IMR-90 (cell line): ENCODE results near the gene ELMO1. TPM values are rescaled to one million over a fixed set of nuclear protein-coding genes. Genes with fewer than 3 reads are reported as not detected.

Source experiments
- ATAC-seq: fragments of 200-7000 bp; cut with Tn5 transposase; 2 replicates; pipeline ENCODE4 v1.9.1; 2020; ENCODE audit warnings: low read depth, mild to moderate bottlenecking, moderate library complexity
- BruUV-seq: library from RNA; stranded (reverse); fragments of 400-500 nt; replicated peaks from 2 replicates; lab custom pipeline; 2021; lab: Mats Ljungman, UMichigan
- CTCF ChIA-PET: fragments of 300-600 bp; formaldehyde crosslinking; extraction: SDS; loops from one replicate; lab custom pipeline; 2021; ENCODE audit warnings: antibody characterized with exemption; lab: Yijun Ruan, JAX
- POLR2A ChIA-PET: fragments of 300-600 bp; sonication (Branson Sonifier 250); formaldehyde crosslinking; loops from one replicate; lab custom pipeline; 2022; ENCODE audit warnings: antibody characterized with exemption; ENCODE audit not compliant: unreplicated experiment; lab: Charles Lee
- DNase-seq: peaks from one replicate; pipeline ENCODE4 v3.0.0; 2013
- H2AFZ ChIP-seq: replicated peaks from 2 replicates; pipeline ENCODE3; 2013; ENCODE audit warnings: low read length, mild to moderate bottlenecking; ENCODE audit not compliant: poor library complexity
- H2AK5ac ChIP-seq: 2 replicates; pipeline ENCODE4 v1.6.1; 2013; ENCODE audit warnings: low read depth, low read length, inconsistent platforms
- H2AK9ac ChIP-seq: replicated peaks from 2 replicates; pipeline ENCODE3; 2013; ENCODE audit warnings: mild to moderate bottlenecking, low read depth, low read length, moderate library complexity; ENCODE audit not compliant: poor library complexity
- H2BK120ac ChIP-seq: 2 replicates; pipeline ENCODE4 v1.6.1; 2013; ENCODE audit warnings: low read depth, low read length, inconsistent platforms
- H2BK15ac ChIP-seq: 3 replicates; pipeline ENCODE4 v1.6.1; 2013; ENCODE audit warnings: low read depth, low read length, inconsistent platforms
- H2BK20ac ChIP-seq: 2 replicates; pipeline ENCODE4 v1.6.1; 2013; ENCODE audit warnings: low read depth, mild to moderate bottlenecking, inconsistent platforms, low read length, moderate library complexity
- H2BK5ac ChIP-seq: 2 replicates; pipeline ENCODE4 v1.6.1; 2013; ENCODE audit warnings: mild to moderate bottlenecking, low read depth, low read length, inconsistent platforms; ENCODE audit not compliant: poor library complexity, severe bottlenecking
- H3K14ac ChIP-seq: replicated peaks from 2 replicates; pipeline ENCODE4 v1.6.1; 2013; ENCODE audit warnings: low read depth, low read length, inconsistent platforms
- H3K18ac ChIP-seq: 2 replicates; pipeline ENCODE4 v1.6.1; 2013; ENCODE audit warnings: low read depth, low read length, control low read depth
- H3K23ac ChIP-seq: 2 replicates; pipeline ENCODE4 v1.6.1; 2013; ENCODE audit warnings: low read depth, low read length, inconsistent platforms
- H3K27ac ChIP-seq: 2 replicates; pipeline ENCODE4 v1.5.1; 2013; ENCODE audit warnings: mild to moderate bottlenecking, control low read depth, low read length; ENCODE audit not compliant: insufficient read depth
- H3K27me3 ChIP-seq: 2 replicates; pipeline ENCODE4 v1.6.1; 2013; ENCODE audit warnings: low read length; ENCODE audit not compliant: control insufficient read depth, insufficient read depth
- H3K36me3 ChIP-seq: 2 replicates; pipeline ENCODE4 v1.6.1; 2013; ENCODE audit warnings: low read length, mixed read lengths; ENCODE audit not compliant: control insufficient read depth, insufficient read depth
- H3K4ac ChIP-seq: 2 replicates; pipeline ENCODE4 v1.6.1; 2013; ENCODE audit warnings: low read depth, low read length, inconsistent platforms
- H3K4me1 ChIP-seq: 2 replicates; pipeline ENCODE4 v1.6.1; 2013; ENCODE audit warnings: low read length, mixed read lengths; ENCODE audit not compliant: control insufficient read depth, insufficient read depth
- H3K4me2 ChIP-seq: 2 replicates; pipeline ENCODE4 v1.6.1; 2013; ENCODE audit warnings: low read depth, mild to moderate bottlenecking, control low read depth, low read length, moderate library complexity
- H3K4me3 ChIP-seq: 2 replicates; pipeline ENCODE4 v1.5.1; 2013; ENCODE audit warnings: low read depth, mild to moderate bottlenecking, control low read depth, low read length, moderate library complexity; ENCODE audit not compliant: insufficient read depth
- H3K56ac ChIP-seq: 2 replicates; pipeline ENCODE4 v1.6.1; 2013; ENCODE audit warnings: low read length, inconsistent platforms; ENCODE audit not compliant: insufficient read depth; ENCODE audit errors: extremely low read depth
- H3K79me1 ChIP-seq, 2 experiments: 2 replicates each; pipeline ENCODE4 v1.6.1; 2013; ENCODE audit warnings: low read length in 2 of 2, inconsistent platforms in 1 of 2, low read depth in 1 of 2
- H3K9ac ChIP-seq: 2 replicates; pipeline ENCODE4 v1.6.1; 2013; ENCODE audit warnings: low read depth, low read length, control low read depth
- H3K9me1 ChIP-seq: 2 replicates; pipeline ENCODE4 v1.6.1; 2013; ENCODE audit warnings: low read length, inconsistent platforms; ENCODE audit not compliant: insufficient read depth
- H3K9me3 ChIP-seq: 2 replicates; pipeline ENCODE4 v1.6.1; 2013; ENCODE audit warnings: low read length; ENCODE audit not compliant: control insufficient read depth, insufficient read depth
- H4K20me1 ChIP-seq: 2 replicates; pipeline ENCODE4 v1.6.1; 2013; ENCODE audit warnings: low read length, inconsistent platforms; ENCODE audit not compliant: insufficient read depth
- H4K5ac ChIP-seq: 2 replicates; pipeline ENCODE4 v1.6.1; 2013; ENCODE audit warnings: mild to moderate bottlenecking, low read depth, low read length, control low read depth
- H4K8ac ChIP-seq, 2 experiments: 2 replicates each; pipeline ENCODE4 v1.6.1; 2013; ENCODE audit warnings: low read depth in 2 of 2, low read length in 2 of 2, control low read depth in 1 of 2, inconsistent platforms in 1 of 2
- H4K91ac ChIP-seq: 2 replicates; pipeline ENCODE4 v1.6.1; 2013; ENCODE audit warnings: low read depth, low read length, inconsistent platforms; ENCODE audit not compliant: insufficient read depth
- CEBPB ChIP-seq: IDR thresholded peaks from 2 replicates; pipeline ENCODE4 v1.6.1; 2012; ENCODE audit warnings: low read depth, low read length, improper control_type of control experiment
- FOS ChIP-seq: fragments of 150-350 bp; IDR thresholded peaks from 2 replicates; pipeline ENCODE4 v1.6.1; 2016; ENCODE audit warnings: low read depth, low read length
- MXI1 ChIP-seq: IDR thresholded peaks from 2 replicates; pipeline ENCODE4 v1.6.1; 2012; ENCODE audit warnings: low read depth, mild to moderate bottlenecking, low read length, moderate library complexity, borderline replicate concordance
- RFX5 ChIP-seq: IDR thresholded peaks from 2 replicates; pipeline ENCODE4 v1.8.0; 2012; ENCODE audit warnings: low read depth, mild to moderate bottlenecking, low read length, moderate library complexity
- SMC3 ChIP-seq: fragments of 150-350 bp; IDR thresholded peaks from 2 replicates; pipeline ENCODE4 v1.6.1; 2016; ENCODE audit warnings: low read depth, mild to moderate bottlenecking, antibody characterized with exemption, low read length, moderate library complexity
- WGBS, 2 experiments: methylation state at CpG; one replicate each; pipeline versions ENCODE4 v1.1.5 to v1.1.7; 2013; ENCODE audit warnings: missing lambda C conversion rate in 2 of 2; ENCODE audit not compliant: insufficient read length in 1 of 2; ENCODE audit errors: extremely low coverage in 2 of 2; 5-methylcytosine and 5-hydroxymethylcytosine counted together
- dilution Hi-C: fragments of 300-500 bp; cut with HindIII; formaldehyde crosslinking; loops from one replicate; pipeline ENCODE4 v1.14.3; 2018; ENCODE audit warnings: low sequenced_read_pairs; ENCODE audit not compliant: unreplicated experiment
- in situ Hi-C: fragments of 300-500 bp; cut with MboI; formaldehyde crosslinking; loops from 3 replicates; pipeline ENCODE4 v1.14.3; 2019; ENCODE audit warnings: low sequenced_read_pairs, inconsistent platforms, mixed read lengths
- intact Hi-C: fragments of 100-400 bp; cut with micrococcal nuclease; formaldehyde crosslinking; loops from 2 replicates; pipeline ENCODE4 v1.10.0; 2022
- polyA plus RNA-seq, 3 experiments: library from polyadenylated mRNA; depleted of rRNA; stranded (reverse); fragments of >200 nt; gene quantifications; 2 replicates each; pipeline ENCODE4 v1.2.3, GENCODE V29; 2012; ENCODE audit warnings: low replicate concordance in 1 of 3
- total RNA-seq: library from RNA; depleted of rRNA; stranded (reverse); fragments of >200 nt; gene quantifications from 2 replicates; pipeline ENCODE4 v1.2.3, GENCODE V29; 2012
- TF ChIP-seq, protein P1 (sequence below): fragments of 150-350 bp; IDR thresholded peaks from 2 replicates; pipeline ENCODE4 v1.6.1; 2017; ENCODE audit warnings: mild to moderate bottlenecking, antibody characterized with exemption, low read length, low read depth

ELMO1 gene
- total and polyA plus RNA-seq, 2 of the 4 experiments (the other 2 are of a cell fraction) = 0.03 TPM; not detected in 1

DNA sequence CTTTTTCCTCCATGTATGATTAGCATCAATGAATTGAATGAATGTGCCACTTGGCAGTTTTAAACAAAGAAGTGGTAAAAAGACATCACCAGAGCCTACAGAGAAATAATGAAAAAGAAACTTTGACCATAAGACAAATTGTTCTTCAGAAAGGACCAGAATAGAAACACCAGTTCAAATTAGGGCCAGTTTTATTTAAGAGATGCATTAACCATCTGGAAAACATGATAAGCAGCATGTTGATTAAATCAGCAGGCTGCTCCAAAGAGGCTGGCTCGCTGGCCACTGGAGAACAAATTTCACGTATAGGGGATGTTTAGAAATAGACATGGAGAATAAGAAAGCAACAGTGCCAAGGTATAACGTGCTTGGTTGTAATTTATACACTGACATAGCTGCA is 482.0 kb downstream of the ELMO1 start:
- no peak overlapping the region for H2BK5ac ChIP-seq
- TF ChIP-seq, protein P1, sequence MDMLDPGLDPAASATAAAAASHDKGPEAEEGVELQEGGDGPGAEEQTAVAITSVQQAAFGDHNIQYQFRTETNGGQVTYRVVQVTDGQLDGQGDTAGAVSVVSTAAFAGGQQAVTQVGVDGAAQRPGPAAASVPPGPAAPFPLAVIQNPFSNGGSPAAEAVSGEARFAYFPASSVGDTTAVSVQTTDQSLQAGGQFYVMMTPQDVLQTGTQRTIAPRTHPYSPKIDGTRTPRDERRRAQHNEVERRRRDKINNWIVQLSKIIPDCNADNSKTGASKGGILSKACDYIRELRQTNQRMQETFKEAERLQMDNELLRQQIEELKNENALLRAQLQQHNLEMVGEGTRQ = no peak
- TF ChIP-seq CEBPB = no peak
- TF ChIP-seq SMC3 = no peak
- no peak for TF ChIP-seq RFX5
- no peak for TF ChIP-seq FOS
- no peak for TF ChIP-seq MXI1
- ChIA-PET POLR2A (no interaction called here), CTCF (interaction anchor here (0.5 to 6.6 kb wide), 17 partner anchors 10 to 525 kb away, joined by 3 to 104 read pairs (median 4); no protein-coding TSS in a partner anchor)
- H3K23ac ChIP-seq = no peak overlapping the region
- no peak overlapping the region for H3K4me3 ChIP-seq
- H4K20me1 ChIP-seq = no peaks in the 10 kb centered on the region
- H2BK15ac ChIP-seq = no peak overlapping the region
- H2AK9ac ChIP-seq = no peak overlapping the region
- no peak overlapping the region for H3K56ac ChIP-seq
- no peaks in the 10 kb centered on the region; the same call in 1 of the 2 replicates for H3K27me3 ChIP-seq
- ATAC-seq (no peak), DNase-seq (no peak)
- H2BK120ac ChIP-seq = no peak overlapping the region
- H3K4me1 ChIP-seq = no peaks in the 10 kb centered on the region
- no peak overlapping the region for H3K4me2 ChIP-seq
- H3K27ac ChIP-seq = no peak overlapping the region
- H3K36me3 ChIP-seq = no peaks in the 10 kb centered on the region
- no peaks in the 10 kb centered on the region for H3K9me1 ChIP-seq
- H2AK5ac ChIP-seq = no peak overlapping the region
- no peak overlapping the region for H3K14ac ChIP-seq
- no peak overlapping the region for H4K91ac ChIP-seq
- dilution Hi-C loops = no loop called here
- H4K5ac ChIP-seq = no peak overlapping the region
- intact Hi-C loops = loop anchor here (1.0 to 5.0 kb wide), 4 partner anchors 61 to 480 kb away; no protein-coding TSS in a partner anchor
- in situ Hi-C loops = loop anchor here (25.0 kb wide), 1 partner anchor 479 kb away; no protein-coding TSS in a partner anchor
- no peak overlapping the region for H3K9ac ChIP-seq
- BruUV-seq = no TSS peak
- no peak overlapping the region for H4K8ac ChIP-seq
- no peak overlapping the region for H3K18ac ChIP-seq
- no CpG with 5 or more reads among the region's 3 CpGs for WGBS, 2 experiments
- no peak overlapping the region for H2BK20ac ChIP-seq
- H3K79me1 ChIP-seq = no peaks in the 10 kb centered on the region
- H3K4ac ChIP-seq = no peak overlapping the region
- no peak overlapping the region for H2AFZ ChIP-seq
- H3K9me3 ChIP-seq = no peaks in the 10 kb centered on the region
